GM11168 (cell line): ENCODE data around the gene SYT5.
"Not testable (repeated sequence)": the region's sequence is repeated elsewhere in the genome, so short reads cannot be mapped to it uniquely, and the experiment has no call there.

Experiments
- in situ Hi-C: fragments of 300-500 bp; cut with MboI; formaldehyde crosslinking; loops from one replicate; pipeline ENCODE4 v1.12.0; 2022; ENCODE audit warnings: low sequenced_read_pairs; ENCODE audit not compliant: unreplicated experiment

SYT5 gene

GRCh38 chr19:55208880-55209692 lies 29.0 kb upstream of the SYT5 start, which contains the start of gene PTPRH:
Gene PTPRH (minus strand): TSS chr19:55209501. CDS start chr19:55209433, 68 bp downstream.
- in situ Hi-C loops: no loop called here

GRCh38 chr19:55206664-55207500 lies 26.8 kb upstream of the SYT5 start:
- in situ Hi-C loops: no loop called here

GRCh38 chr19:55202199-55202598 lies 22.1 kb upstream of the SYT5 start:
- in situ Hi-C loops: not testable (repeated sequence)

- in situ Hi-C loops: no loop called here
Measured at GRCh38 chr19:55199620-55200204, 19.6 kb upstream of the SYT5 start.

- in situ Hi-C loops: no loop called here
Measured at GRCh38 chr19:55198651-55199050, 18.6 kb upstream of the SYT5 start.

GRCh38 chr19:55197528-55197927 lies 17.4 kb upstream of the SYT5 start:
- in situ Hi-C loops: no loop called here

- in situ Hi-C loops: no loop called here
Measured at GRCh38 chr19:55196803-55197202, 16.7 kb upstream of the SYT5 start.

- in situ Hi-C loops: no loop called here
Measured at GRCh38 chr19:55193481-55193880, 13.4 kb upstream of the SYT5 start.

- in situ Hi-C loops: no loop called here
Measured at GRCh38 chr19:55189403-55189835, 9.3 kb upstream of the SYT5 start.

- in situ Hi-C loops: no loop called here
Measured at GRCh38 chr19:55188625-55189024, 8.5 kb upstream of the SYT5 start.

- in situ Hi-C loops: no loop called here
Measured at GRCh38 chr19:55186080-55186479, 6.0 kb upstream of the SYT5 start.

- in situ Hi-C loops: no loop called here
Measured at GRCh38 chr19:55181740-55182139, 1.7 kb upstream of the SYT5 start.

- in situ Hi-C loops: no loop called here
Measured at GRCh38 chr19:55178781-55179599, 1.1 kb downstream of the SYT5 start.

- in situ Hi-C loops: no loop called here
Measured at GRCh38 chr19:55176076-55176475, 4.0 kb downstream of the SYT5 start.

GRCh38 chr19:55175117-55175867 lies 4.8 kb downstream of the SYT5 start:
- in situ Hi-C loops: no loop called here

GRCh38 chr19:55174425-55175116 lies 5.5 kb downstream of the SYT5 start:
- in situ Hi-C loops: no loop called here

GRCh38 chr19:55173714-55174409 lies 6.2 kb downstream of the SYT5 start:
- in situ Hi-C loops: no loop called here

GRCh38 chr19:55173186-55173713 lies 6.8 kb downstream of the SYT5 start:
- in situ Hi-C loops: no loop called here
